GM10266 (cell line): ENCODE results near the gene MEGF6.

Experiments
- DNase-seq: peaks from one replicate; pipeline ENCODE4 v3.0.0; 2012; ENCODE audit errors: extremely low spot score
- TF ChIP-seq, protein P1 (sequence below): IDR thresholded peaks from 2 replicates; pipeline ENCODE4 v1.5.1; 2012; ENCODE audit warnings: mild to moderate bottlenecking, low read depth; ENCODE audit not compliant: control insufficient read depth, insufficient read depth; ENCODE audit errors: missing control alignments

The MEGF6 gene

DNA sequence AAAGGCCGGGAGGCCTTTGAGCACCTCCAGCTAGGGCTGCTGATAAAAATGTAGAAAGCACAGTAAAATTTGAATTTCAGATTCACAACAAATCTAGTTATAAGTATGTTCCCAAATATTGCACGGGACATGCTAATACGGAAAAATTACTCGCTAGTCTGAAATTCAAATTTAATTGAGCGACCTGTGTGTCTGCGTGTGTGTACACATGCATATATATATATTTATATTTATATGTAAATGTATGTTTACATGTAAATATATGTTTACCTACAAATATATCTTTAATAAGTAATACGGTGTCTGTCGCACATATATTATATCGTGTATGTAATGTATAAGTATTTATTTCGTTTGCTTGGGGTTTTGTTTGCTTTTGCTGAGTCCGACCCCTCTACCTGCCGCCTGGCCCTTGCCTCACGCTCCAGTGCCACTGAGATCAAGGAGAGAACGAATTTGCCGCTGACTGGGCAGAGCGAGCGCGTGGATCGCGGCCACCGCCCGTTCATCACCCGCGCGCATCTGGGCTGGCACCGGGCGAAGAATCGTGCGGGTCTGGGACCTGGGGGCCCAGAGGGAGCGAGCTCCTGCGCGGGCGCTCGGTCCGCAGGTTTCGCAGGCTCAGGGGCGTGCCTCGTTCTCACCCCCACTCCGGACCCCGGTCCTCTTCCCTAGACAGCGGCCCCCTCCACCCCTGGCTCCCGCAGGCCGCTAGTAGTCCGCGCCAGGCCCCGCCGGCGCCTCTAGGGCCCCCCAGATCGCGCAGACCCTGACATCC lies 39.1 kb upstream of the MEGF6 start:
- TF ChIP-seq, protein P1, sequence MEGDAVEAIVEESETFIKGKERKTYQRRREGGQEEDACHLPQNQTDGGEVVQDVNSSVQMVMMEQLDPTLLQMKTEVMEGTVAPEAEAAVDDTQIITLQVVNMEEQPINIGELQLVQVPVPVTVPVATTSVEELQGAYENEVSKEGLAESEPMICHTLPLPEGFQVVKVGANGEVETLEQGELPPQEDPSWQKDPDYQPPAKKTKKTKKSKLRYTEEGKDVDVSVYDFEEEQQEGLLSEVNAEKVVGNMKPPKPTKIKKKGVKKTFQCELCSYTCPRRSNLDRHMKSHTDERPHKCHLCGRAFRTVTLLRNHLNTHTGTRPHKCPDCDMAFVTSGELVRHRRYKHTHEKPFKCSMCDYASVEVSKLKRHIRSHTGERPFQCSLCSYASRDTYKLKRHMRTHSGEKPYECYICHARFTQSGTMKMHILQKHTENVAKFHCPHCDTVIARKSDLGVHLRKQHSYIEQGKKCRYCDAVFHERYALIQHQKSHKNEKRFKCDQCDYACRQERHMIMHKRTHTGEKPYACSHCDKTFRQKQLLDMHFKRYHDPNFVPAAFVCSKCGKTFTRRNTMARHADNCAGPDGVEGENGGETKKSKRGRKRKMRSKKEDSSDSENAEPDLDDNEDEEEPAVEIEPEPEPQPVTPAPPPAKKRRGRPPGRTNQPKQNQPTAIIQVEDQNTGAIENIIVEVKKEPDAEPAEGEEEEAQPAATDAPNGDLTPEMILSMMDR = no peak
- no peak for DNase-seq

GRCh38 chr1:3649342-3650247 lies 38.3 kb upstream of the MEGF6 start, which contains the start of gene WRAP73:
WRAP73 (minus strand) TSS chr1:3650103; CDS start chr1:3649999, 104 bp downstream.
- TF ChIP-seq, protein P1 = peak; percentile 49
- peak; percentile 97 for DNase-seq

- no peak for DNase-seq
Measured at GRCh38 chr1:3646596-3646995, 35.3 kb upstream of the MEGF6 start.

GRCh38 chr1:3645666-3646355 lies 34.5 kb upstream of the MEGF6 start:
- no peak for DNase-seq

More at GRCh38 chr1:3646596-3646995, 35.3 kb upstream of the MEGF6 start:
- TF ChIP-seq, protein P1 = no peak

GRCh38 chr1:3645247-3645646 lies 33.9 kb upstream of the MEGF6 start:
- DNase-seq = no peak
- TF ChIP-seq, protein P1 = no peak

More at GRCh38 chr1:3645666-3646355, 34.5 kb upstream of the MEGF6 start:
- TF ChIP-seq, protein P1 = no peak

DNA sequence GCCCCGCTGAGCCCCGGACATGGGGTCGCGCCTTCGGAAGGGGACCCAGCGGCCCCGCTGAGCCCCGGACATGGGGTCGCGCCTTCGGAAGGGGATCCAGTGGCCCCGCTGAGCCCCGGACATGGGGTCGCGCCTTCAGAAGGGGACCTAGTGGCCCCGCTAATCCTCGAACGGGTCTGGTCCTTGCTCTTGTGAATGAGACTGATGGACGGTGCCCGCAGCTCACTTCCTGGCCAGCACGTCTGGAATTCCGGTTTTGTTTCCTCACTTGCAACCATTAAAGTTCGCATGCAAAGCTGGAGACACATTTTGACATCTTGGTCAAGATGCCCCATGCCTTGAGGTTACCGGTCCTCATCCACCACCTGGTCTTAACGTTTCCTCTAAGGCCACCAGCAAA lies 33.0 kb upstream of the MEGF6 start:
- TF ChIP-seq, protein P1 = no peak
- DNase-seq = no peak
